ENCODE measurements around the gene SLC2A1.
"Not testable (repeated sequence)": the region's sequence is repeated elsewhere in the genome, so short reads cannot be mapped to it uniquely, and the experiment has no call there.

The SLC2A1 gene

DNA sequence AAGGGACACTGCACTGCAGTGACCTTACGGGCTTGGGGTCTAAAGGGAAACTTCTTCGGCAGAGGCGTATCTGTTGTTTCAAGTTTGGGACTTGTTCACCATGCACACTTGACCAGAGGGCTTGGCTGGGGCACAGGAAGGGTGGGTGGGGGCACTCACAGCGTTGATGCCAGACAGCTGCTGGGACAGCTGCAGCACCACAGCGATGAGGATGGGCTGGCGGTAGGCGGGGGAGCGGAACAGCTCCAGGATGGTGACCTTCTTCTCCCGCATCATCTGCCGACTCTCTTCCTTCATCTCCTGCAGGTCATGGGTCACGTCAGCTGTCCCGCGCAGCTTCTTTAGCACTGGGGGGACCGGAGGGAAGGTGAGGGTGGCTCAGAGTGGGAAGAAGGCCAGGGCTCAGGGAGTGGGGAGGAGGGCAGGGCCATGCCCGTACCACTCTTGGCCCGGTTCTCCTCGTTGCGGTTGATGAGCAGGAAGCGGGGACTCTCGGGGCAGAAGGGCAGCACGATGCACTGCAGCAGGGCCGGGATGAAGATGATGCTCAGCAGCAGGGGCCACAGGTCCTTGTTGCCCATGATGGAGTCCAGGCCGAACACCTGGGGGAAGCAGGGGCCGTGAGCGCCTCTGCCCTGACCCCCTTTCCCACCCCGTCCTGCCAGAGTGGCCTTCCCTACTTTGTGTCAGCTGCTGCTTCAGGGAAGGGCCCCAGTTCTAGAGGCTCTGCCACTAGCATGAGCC lies 29.1 kb downstream of the SLC2A1 start:
- no peak for DNase-seq (ENCODE audit: low read depth)

- no peak for DNase-seq (ENCODE audit: low read depth)
Measured at GRCh38 chr1:42928859-42929258, 29.8 kb downstream of the SLC2A1 start.

- no peak for DNase-seq (ENCODE audit: low read depth)
Measured at GRCh38 chr1:42927920-42928505, 30.7 kb downstream of the SLC2A1 start.

- DNase-seq (ENCODE audit: low read depth) = no peak
Measured at GRCh38 chr1:42927274-42927841, 31.3 kb downstream of the SLC2A1 start.

DNA sequence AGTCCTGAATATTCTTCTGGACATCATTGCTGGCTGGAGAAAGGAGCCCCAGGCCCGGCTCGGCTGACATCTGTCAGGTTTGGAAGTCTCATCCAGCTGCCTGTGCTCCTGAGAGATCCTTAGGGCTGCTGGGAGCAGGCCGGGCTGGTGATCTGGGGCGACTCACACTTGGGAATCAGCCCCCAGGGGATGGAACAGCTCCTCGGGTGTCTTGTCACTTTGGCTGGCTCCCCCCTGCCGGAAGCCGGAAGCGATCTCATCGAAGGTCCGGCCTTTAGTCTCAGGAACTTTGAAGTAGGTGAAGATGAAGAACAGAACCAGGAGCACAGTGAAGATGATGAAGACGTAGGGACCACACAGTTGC lies 31.8 kb downstream of the SLC2A1 start:
- no peak for DNase-seq (ENCODE audit: low read depth)

- no peak for DNase-seq (ENCODE audit: low read depth)
Measured at GRCh38 chr1:42926235-42926878, 32.3 kb downstream of the SLC2A1 start.

DNA sequence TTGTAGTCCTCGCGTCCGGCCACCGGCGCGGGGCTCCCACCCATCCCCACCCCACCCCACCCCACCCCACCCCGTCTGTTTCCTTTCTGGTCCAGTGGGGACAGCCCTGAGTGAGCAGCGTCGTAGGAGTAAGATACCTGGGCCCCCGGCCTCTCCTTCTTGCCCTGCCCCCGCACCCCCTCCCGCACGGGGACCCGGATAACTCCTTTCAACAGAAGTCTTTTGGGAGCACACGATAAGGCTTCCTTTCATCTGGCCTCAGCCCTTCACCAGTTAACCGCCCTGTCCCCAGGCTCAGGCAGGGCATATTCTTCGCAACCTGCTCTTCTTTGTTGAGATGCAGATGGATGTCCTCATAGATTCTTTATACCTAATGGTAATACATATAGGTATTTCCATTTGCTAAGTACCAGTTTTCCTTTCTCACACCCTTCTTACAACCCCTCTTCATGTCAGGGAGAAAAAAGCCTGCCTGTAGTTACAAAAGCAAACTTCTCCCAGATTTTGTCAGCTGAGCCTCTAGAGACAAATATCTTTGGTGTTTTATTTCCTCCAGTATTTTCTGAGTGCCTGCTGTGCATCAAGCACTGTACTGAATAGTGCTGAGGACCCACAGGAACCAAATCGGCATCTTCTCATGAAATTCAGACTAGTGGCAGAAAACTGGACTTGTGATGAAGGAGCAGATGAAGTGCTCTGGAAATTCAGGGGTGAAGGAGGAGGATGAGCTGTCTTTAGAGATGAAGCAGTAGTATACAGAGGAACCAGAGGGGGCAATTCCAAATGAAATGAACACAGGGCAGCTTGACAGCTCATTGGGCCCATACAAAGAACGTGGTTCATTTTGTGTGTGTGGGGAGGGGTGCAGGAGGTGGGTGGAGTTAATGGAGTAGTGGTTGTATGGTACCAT lies 33.6 kb downstream of the SLC2A1 start:
- no peak for DNase-seq (ENCODE audit: low read depth)

DNA sequence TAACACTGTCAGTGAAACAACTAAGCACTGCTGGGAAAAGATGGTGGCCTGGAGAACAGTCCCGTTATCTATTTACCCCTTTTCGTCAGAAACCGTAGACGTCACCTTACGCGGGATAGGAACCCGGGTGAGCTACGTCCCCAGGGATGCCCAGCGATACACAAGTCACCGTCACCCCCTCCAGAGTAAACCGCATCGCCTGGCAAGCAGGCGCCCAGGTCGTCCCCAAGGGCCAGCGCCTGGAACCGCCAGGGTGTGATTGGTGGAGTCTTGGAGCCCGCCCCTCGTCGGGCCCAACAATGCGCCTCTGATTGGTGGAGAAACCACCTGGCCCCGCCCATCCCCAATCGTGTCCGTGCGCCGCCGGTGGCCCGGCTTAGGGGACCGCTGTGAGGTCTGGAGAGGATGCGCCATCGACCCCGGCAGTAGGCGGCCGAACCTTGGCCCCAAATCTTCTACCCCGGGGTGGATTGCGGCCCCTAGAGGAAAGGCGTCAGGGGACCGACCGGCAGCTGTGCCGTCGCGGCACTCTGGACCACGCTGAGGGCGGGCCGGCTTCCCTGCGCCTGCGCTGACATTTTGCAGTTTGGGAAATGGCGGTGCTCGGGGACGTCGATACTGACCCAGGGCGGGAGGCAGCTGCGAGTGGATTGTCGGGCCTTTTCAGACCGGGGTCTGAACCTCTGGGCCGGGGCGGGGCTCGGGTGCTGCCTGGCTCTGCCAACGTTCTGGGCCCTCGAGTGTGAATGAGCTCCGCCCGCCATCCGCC lies 34.4 kb downstream of the SLC2A1 start:
- peak; percentile 73 for DNase-seq (ENCODE audit: low read depth)

- DNase-seq (ENCODE audit: low read depth) = no peak
Measured at GRCh38 chr1:42923367-42924081, 35.1 kb downstream of the SLC2A1 start.

GRCh38 chr1:42922687-42923366 lies 35.8 kb downstream of the SLC2A1 start:
- DNase-seq (ENCODE audit: low read depth) = peak; percentile 58

DNA sequence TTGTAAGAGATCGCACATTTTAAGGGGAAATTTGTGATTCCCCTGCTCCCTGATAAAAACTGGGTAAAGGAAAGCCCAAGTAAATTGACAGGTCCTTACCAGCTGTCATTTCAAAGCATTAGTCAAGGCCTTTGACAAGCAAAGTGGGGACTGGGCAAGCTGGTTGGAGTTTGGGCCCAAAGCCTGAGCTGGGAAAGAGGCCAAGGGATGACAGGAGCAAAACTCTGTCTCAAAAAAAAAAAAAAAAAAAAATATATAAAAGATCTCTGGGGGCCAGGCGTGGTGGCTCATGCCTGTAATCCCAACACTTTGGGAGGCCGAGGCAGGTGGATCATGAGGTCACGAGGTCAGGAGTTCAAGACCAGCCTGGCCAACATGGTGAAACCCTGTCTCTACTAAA lies 36.9 kb downstream of the SLC2A1 start:
- DNase-seq (ENCODE audit: low read depth) = no peak

DNA sequence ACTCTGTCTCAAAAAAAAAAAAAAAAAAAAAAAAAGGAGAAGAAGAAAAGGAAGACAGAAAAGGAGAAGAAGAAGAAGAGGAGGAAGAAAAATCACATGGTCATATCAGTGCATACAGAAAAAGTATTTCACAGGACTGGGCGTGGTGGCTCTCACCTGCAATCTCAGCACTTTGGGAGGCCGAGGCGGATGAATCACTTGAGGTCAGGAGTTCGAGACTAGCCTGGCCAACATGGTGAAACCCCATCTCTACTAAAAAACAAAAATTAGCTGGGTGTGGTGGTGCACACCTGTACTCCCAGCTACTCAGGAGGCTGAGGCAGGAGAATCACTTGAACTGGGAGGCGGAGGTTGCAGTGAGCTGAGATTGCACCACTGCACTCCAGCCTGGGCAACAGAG lies 39.0 kb downstream of the SLC2A1 start:
- not testable (repeated sequence) for DNase-seq (ENCODE audit: low read depth)

- DNase-seq (ENCODE audit: low read depth) = no peak
Measured at GRCh38 chr1:42917241-42917495, 41.5 kb downstream of the SLC2A1 start.

GRCh38 chr1:42915456-42915855 lies 43.2 kb downstream of the SLC2A1 start:
- DNase-seq (ENCODE audit: low read depth) = no peak

DNA sequence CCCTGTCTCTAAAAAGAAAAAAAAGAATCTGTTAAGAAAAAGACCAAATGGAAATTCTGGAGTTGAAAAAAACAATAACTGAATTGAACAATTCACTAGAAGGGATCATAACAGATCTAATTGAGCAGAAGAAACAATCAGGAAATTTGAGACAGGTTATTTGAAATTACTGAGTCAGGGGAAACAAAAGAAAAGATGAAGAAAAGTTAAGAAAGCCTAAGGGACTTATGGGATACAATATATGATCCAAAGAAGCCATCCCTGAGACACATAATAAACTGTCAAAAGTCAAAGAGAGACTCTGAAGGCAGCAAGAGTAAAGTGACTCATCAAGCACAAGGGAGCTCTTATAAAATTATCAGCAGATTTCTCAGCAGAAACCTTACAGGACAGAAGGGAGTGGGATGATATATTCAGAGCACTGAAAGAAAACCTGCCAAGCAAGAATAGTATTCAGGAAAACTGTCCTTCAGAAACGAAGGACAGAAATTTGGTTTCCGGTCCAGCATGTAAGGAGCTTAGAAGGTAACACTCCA lies 44.5 kb downstream of the SLC2A1 start:
- no peak for DNase-seq (ENCODE audit: low read depth)

GRCh38 chr1:42913426-42914091 lies 45.1 kb downstream of the SLC2A1 start:
- DNase-seq (ENCODE audit: low read depth) = no peak

GRCh38 chr1:42910985-42911384 lies 47.7 kb downstream of the SLC2A1 start:
- DNase-seq (ENCODE audit: low read depth) = no peak

- DNase-seq (ENCODE audit: low read depth) = no peak
Measured at GRCh38 chr1:42908046-42908445, 50.6 kb downstream of the SLC2A1 start.

DNA sequence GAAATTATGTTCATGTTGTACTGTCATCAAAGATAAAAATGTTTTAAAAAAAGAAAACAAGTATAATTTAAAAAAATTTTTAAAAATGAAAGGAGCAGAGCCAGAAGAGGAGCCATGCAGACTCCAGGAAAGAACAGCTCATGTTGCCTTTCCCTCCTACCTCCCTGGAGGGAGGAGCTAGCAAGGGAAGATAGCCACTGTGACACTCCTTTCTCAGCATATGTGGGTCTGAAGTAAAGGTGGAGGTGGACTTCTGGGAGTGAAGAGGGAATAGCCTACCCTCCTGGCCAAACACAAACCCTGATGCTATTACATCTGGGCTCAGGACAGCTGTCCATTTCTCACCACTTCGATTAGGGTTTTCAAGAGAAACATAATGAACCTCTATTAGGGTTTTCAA lies 54.2 kb downstream of the SLC2A1 start:
- no peak for DNase-seq (ENCODE audit: low read depth)

DNA sequence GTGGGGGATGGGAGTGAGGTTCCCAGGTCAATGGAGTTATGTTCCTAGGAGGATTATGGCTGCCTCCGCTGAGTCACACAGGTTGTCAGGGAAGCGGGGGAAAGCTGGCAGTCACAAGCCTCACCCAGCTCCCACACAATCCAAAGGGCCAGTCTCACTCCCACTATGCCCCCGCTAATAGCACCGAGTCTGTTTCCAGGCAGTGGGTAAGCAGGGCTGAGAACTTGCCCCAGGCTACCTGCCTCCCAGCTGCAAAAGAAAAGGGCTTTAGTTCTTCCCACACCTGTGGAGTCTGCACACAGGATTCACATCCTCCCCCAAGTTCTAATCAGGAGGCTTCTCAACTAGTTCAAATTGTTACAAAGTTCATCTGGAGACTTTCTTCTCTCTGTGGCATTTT lies 58.7 kb downstream of the SLC2A1 start:
- not testable (repeated sequence) for DNase-seq (ENCODE audit: low read depth)
